Measurements from ENCODE around the gene MB.
"Not testable (repeated sequence)": the region's sequence is repeated elsewhere in the genome, so short reads cannot be mapped to it uniquely, and the experiment has no call there.

Gene MB

GRCh38 chr22:35617137-35617755 is at the start of gene MB:
Gene MB, minus strand, starts transcription at chr22:35617329. Its CDS starts 72 bp downstream, at chr22:35617257.
- no peak for DNase-seq

GRCh38 chr22:35666699-35667098 is 49.6 kb upstream of the MB start:
- DNase-seq: not testable (repeated sequence)

DNA sequence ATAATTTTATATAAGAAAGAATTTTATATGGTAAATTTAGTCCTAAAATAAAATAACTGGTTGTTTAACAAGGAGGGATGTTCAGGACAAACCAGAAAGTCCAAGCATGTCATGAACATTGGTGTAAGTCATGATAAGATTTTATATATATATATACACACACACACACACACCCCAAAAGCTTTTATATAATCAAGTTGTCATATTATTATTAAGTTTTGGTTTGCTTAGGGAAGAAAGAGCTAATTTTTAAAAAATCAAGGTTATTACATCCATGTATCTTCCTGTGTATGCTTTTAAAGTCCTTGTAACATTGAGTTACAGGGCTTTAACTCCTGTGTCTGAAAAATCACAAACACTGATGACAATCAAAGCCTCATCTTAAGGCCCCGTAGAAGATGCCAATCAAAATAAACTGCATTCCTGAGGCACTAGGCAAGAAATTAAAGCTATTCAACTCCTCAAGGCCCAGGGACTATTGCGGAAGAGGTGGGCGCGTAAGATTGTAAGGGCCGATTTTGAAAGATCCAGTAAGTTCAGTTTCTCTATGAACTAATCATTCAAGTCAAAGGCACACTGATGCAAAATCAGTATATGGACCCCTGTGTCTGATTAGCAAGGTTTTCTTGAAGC is 47.9 kb upstream of the MB start:
- DNase-seq: no peak

GRCh38 chr22:35663371-35663770 is 46.2 kb upstream of the MB start:
- DNase-seq: no peak

GRCh38 chr22:35662914-35663313 is 45.8 kb upstream of the MB start:
- no peak for DNase-seq

GRCh38 chr22:35661464-35661863 is 44.3 kb upstream of the MB start:
- no peak for DNase-seq

GRCh38 chr22:35660291-35661127 is 43.4 kb upstream of the MB start:
- DNase-seq: no peak

GRCh38 chr22:35657571-35658312 is 40.6 kb upstream of the MB start:
- no peak for DNase-seq

DNA sequence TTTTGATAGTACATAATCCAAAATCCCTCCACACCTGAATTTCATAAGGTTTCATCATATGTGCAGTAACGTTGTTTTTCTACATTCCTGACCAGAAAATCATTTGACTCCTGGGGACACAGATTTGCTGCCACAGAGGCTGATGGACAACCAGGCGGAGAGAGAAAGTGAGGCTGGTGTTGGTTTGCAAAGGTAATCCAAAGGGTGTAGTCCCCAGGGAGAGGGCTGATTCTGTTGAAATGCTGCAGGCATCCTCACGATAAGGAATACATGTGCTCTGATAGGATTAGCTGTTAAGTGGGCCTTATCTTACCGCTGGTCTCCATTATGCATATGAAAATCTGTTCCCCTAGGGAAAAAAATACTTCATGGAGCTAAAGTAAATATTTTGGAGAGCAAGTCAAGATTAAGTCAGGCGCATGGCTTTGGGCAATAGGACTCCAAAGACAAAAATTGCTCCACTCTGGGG is 39.2 kb upstream of the MB start:
- DNase-seq: no peak

GRCh38 chr22:35653824-35654223 is 36.7 kb upstream of the MB start:
- DNase-seq: no peak

DNA sequence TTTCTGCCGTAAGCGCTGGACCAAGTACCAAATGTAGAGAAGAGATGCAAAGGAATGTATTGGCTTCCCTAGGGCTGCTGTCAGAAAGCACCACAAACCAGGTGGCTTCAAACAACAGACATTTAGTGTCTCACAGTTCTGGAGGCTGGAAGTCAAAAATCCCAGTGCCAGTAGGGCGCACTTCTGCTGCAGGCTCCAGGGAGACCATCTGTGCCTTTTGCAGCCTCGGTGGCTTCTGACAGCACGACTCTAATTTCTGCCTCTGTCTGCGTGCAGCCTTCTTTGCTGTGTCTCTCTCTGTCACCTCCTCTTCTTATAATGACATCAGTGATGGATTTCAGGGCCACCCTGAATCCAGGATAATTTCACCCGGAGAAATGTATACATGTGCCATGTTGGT is 34.0 kb upstream of the MB start:
- no peak for DNase-seq

GRCh38 chr22:35649636-35650250 is 32.6 kb upstream of the MB start:
- no peak for DNase-seq

DNA sequence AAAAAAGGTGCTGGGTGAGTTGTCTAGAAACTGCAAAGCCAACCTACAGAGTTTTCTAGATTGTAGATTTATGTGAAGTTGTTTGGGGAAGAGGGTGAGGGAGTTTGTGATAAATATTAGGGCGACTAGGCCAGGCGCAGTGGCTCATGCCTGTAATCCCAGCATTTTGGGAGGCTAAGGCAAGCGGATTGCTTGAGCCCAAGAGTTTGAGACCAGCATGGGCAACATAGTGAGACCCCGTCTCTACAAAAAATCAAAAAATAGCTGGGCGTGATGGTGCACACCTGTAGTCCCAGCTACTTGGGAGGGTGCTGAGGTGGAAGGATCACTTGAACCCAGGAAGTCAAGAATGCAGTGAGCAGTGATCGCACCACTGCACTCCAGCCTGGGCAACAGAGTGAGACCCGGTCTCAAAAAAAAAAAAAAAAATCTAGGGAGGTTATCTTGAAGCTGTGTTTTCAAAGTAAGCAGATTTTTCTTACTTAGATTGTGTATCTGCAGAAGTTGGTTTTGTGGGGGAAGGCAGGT is 32.0 kb upstream of the MB start:
- DNase-seq: no peak

- DNase-seq: peak; percentile 68
These were observed 31.2 kb upstream of the MB start, which contains the start of gene APOL6 for GRCh38 chr22:35648066-35649025. Gene APOL6, plus strand, starts transcription at chr22:35648446. Its CDS starts 7,980 bp downstream, at chr22:35656426.

DNA sequence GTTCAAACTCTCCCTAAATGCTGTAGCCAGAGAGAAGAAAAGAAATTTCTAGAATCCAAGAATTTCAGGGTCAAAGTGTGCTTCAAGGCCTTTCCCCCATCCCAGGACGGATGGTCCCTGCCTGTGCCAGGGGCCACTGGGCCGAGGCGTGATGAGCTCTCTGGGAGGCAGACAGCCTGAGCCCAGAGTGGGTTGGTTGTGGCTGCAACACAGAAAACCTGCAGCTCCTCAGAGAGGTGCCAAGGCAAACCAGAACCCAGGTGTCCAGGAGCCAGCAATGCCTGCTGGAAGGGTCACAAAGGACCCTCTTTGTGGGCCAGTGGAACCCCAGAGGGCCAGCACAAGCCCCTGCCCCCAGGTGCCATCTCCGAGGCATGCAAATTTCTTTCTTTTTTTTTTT is 28.5 kb upstream of the MB start:
- no peak for DNase-seq

- no peak for DNase-seq
These were observed 26.9 kb upstream of the MB start for GRCh38 chr22:35643991-35644390.

DNA sequence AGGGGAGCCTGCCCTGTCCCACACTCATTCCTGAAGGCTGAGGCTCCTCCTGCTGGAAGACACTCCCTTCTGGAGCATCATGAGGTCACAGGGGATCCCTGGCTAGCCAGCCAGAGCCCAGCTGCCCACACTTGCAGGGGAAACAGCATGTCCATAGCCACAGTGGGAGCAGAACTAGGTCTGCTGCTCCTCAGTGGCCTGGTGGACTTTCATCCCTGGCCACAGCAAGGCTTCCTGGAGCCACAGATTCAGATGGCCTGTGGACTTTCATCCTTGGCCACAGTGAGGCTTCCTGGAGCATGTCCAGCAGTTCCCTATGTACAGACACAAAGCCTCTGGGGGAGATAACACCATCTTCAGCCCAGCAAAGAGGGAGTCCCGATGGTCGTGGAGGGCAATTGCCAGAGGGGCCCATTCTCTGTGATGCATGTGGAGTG is 25.2 kb upstream of the MB start:
- no peak for DNase-seq

DNA sequence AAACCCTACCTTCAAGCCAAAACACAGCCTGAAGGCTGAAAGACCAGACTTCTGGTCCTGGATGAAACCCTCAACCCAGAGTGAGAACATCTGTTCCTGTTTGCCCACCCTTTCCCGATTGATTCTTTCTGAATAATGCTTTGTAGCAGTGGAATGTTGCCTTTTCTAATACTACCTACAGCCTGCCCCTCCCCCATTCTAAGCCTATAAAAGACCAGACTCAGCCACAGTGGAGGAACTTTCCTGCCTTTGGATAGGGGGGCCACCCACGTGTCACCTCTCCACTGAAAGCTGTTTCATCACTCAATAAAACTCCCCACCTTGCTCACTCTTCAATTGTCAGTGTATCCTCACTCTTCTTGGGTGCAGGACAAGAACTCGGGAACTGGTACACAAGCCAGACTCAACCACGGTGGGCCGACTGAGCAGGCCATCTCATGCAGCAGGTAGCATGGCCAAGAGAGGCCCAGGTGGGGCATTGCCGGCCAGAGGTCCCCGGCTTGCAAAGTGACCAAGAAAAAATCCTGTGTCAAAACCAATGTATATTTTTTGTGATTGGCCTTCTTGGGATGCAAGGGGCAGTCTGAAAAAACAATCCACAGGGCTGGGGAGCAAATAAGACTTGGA is 24.5 kb upstream of the MB start:
- DNase-seq: no peak

DNA sequence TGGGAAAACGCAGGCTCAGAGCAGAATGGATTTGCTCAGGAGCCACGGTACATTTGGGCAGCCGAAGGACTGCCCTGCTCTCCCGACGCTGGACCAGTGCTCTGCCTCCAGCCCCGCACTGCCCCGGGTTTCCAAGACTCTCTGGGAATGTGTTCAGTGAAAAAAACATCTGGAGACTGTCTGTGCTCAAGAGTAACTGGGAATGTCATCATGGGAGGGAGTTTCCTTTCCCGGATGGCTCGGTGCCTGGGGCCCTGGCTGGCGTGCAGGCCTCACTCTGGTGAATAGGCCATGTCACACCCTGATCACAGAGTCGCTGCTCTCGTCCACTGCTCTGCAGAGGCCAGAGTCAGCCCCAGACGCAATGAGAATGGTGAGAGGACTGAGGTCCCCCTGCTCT is 21.3 kb upstream of the MB start:
- peak; percentile 60 for DNase-seq

GRCh38 chr22:35638001-35638400 is 20.9 kb upstream of the MB start:
- no peak for DNase-seq

DNA sequence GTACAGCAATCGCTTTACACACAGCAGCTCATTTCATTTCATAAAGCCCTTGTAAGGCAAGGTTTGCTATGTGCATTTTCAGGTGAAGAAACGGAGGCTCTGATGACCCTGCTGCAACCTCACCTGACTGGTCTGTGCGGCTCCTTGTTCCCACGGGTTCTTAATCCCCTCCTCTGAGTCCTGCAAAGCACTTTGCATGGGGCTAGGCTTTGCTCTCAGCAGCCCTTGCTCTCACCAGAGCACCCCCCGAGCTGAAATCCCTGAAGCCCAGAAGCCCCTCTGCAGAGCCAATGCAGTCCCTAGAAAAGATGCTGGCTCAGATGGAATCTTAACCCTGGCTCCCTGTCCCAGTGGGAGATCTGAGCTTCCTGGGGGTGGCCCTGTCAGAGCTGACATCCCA is 20.1 kb upstream of the MB start:
- no peak for DNase-seq
